ENCODE data around the gene PREP. TPM values are rescaled to one million over a fixed set of nuclear protein-coding genes. Genes with fewer than 3 reads are reported as not detected.
A peak's percentile ranks its signal among the peaks of the same experiment; 100 is the strongest.

Gene PREP
- total RNA-seq, 2 donors from 2014 or later = 8.9 to 54.5 TPM

- H3K4me1 ChIP-seq (replicated peaks) = no peaks in the 10 kb centered on the region
- H3K27me3 ChIP-seq (replicated peaks; ENCODE audit: insufficient read depth) = no peaks in the 10 kb centered on the region
- WGBS = 81% methylated on average over 4 of the region's 4 CpGs
- no peaks in the 10 kb centered on the region for H3K36me3 ChIP-seq
- no peak for DNase-seq (ENCODE audit: low spot score)
- H3K4me3 ChIP-seq = no peak overlapping the region
- intact Hi-C loops (cut with DNase I) = no loop called here
- TF ChIP-seq CTCF (IDR thresholded peaks at IDR 0.05) (no peak), POLR2AphosphoS5 (IDR thresholded peaks at IDR 0.05) (no peak), POLR2A (IDR thresholded peaks at IDR 0.05) (no peak)
- H3K9me3 ChIP-seq = no peaks in the 10 kb centered on the region
- no peak overlapping the region for H3K27ac ChIP-seq
Measured at GRCh38 chr6:105374010-105374420, 28.9 kb downstream of the PREP start.

GRCh38 chr6:105373481-105373880 is 29.4 kb downstream of the PREP start:
- TF ChIP-seq CTCF (IDR thresholded peaks at IDR 0.05) (no peak), POLR2A (IDR thresholded peaks at IDR 0.05) (no peak), POLR2AphosphoS5 (IDR thresholded peaks at IDR 0.05) (no peak)
- no peaks in the 10 kb centered on the region for H3K4me1 ChIP-seq (replicated peaks)
- no peaks in the 10 kb centered on the region for H3K27me3 ChIP-seq (replicated peaks; ENCODE audit: insufficient read depth)
- intact Hi-C loops (cut with DNase I) = no loop called here
- no peak overlapping the region for H3K4me3 ChIP-seq
- no peak for DNase-seq (ENCODE audit: low spot score)
- no peak overlapping the region for H3K27ac ChIP-seq
- H3K36me3 ChIP-seq = no peaks in the 10 kb centered on the region
- no peaks in the 10 kb centered on the region for H3K9me3 ChIP-seq
- WGBS = 80% methylated on average over 6 of the region's 6 CpGs

- no peak overlapping the region for H3K4me3 ChIP-seq
- peak; percentile 61 for DNase-seq (ENCODE audit: low spot score)
- H3K27me3 ChIP-seq (replicated peaks; ENCODE audit: insufficient read depth) = no peaks in the 10 kb centered on the region
- H3K4me1 ChIP-seq (replicated peaks) = no peaks in the 10 kb centered on the region
- 70% methylated on average over 3 of the region's 3 CpGs for WGBS
- TF ChIP-seq POLR2AphosphoS5 (IDR thresholded peaks at IDR 0.05) (peak; percentile 48), POLR2A (IDR thresholded peaks at IDR 0.05) (no peak), CTCF (IDR thresholded peaks at IDR 0.05) (no peak)
- no peaks in the 10 kb centered on the region for H3K36me3 ChIP-seq
- intact Hi-C loops (cut with DNase I) = no loop called here
- H3K27ac ChIP-seq = no peak overlapping the region
- H3K9me3 ChIP-seq = no peaks in the 10 kb centered on the region
Measured at GRCh38 chr6:105372849-105373182, 30.1 kb downstream of the PREP start.

- no peaks in the 10 kb centered on the region for H3K27me3 ChIP-seq (replicated peaks; ENCODE audit: insufficient read depth)
- DNase-seq (ENCODE audit: low spot score) = no peak
- no peak overlapping the region for H3K27ac ChIP-seq
- no peaks in the 10 kb centered on the region for H3K9me3 ChIP-seq
- intact Hi-C loops (cut with DNase I) = no loop called here
- no peaks in the 10 kb centered on the region for H3K36me3 ChIP-seq
- 45% methylated on average over 4 of the region's 4 CpGs for WGBS
- no peak overlapping the region for H3K4me3 ChIP-seq
- no peak for TF ChIP-seq POLR2A (IDR thresholded peaks at IDR 0.05)
- no peak for TF ChIP-seq POLR2AphosphoS5 (IDR thresholded peaks at IDR 0.05)
- TF ChIP-seq CTCF (IDR thresholded peaks at IDR 0.05) = no peak
- H3K4me1 ChIP-seq (replicated peaks) = no peaks in the 10 kb centered on the region
Measured at GRCh38 chr6:105372142-105372848, 30.6 kb downstream of the PREP start.

GRCh38 chr6:105370351-105370750 is 32.5 kb downstream of the PREP start:
- intact Hi-C loops (cut with DNase I) = no loop called here
- WGBS = 84% methylated on average over 1 of the region's 1 CpG
- H3K27me3 ChIP-seq (replicated peaks; ENCODE audit: insufficient read depth) = no peaks in the 10 kb centered on the region
- no peaks in the 10 kb centered on the region for H3K9me3 ChIP-seq
- no peak overlapping the region for H3K4me3 ChIP-seq
- no peaks in the 10 kb centered on the region for H3K36me3 ChIP-seq
- no peak for TF ChIP-seq POLR2A (IDR thresholded peaks at IDR 0.05)
- no peak for TF ChIP-seq POLR2AphosphoS5 (IDR thresholded peaks at IDR 0.05)
- TF ChIP-seq CTCF (IDR thresholded peaks at IDR 0.05) = no peak
- H3K27ac ChIP-seq = no peak overlapping the region
- DNase-seq (ENCODE audit: low spot score) = no peak
- H3K4me1 ChIP-seq (replicated peaks) = no peaks in the 10 kb centered on the region
